GM19324 (cell line): ENCODE measurements around the gene ABCA4.
A peak's percentile ranks its signal among the peaks of the same experiment; 100 is the strongest.

Experiments
- ATAC-seq: cut with Tn5 transposase; IDR thresholded peaks from one replicate; pipeline ENCODE4 v1.9.1; 2021; ENCODE audit warnings: mild to moderate bottlenecking, moderate library complexity; ENCODE audit not compliant: unreplicated experiment, low FRiP score

Gene ABCA4

GRCh38 chr1:94084547-94084946 lies 36.4 kb downstream of the ABCA4 start:
- no peak for ATAC-seq

GRCh38 chr1:94084085-94084484 lies 36.9 kb downstream of the ABCA4 start:
- no peak for ATAC-seq

- ATAC-seq: no peak
These were observed 37.3 kb downstream of the ABCA4 start for GRCh38 chr1:94083681-94084080.

GRCh38 chr1:94081566-94082344 lies 39.2 kb downstream of the ABCA4 start:
- ATAC-seq: no peak

GRCh38 chr1:94079989-94080388 lies 41.0 kb downstream of the ABCA4 start:
- ATAC-seq: no peak

GRCh38 chr1:94079080-94079940 lies 41.6 kb downstream of the ABCA4 start:
- no peak for ATAC-seq

GRCh38 chr1:94072840-94073522 lies 48.0 kb downstream of the ABCA4 start:
- no peak for ATAC-seq

GRCh38 chr1:94071976-94072375 lies 49.0 kb downstream of the ABCA4 start:
- no peak for ATAC-seq

- no peak for ATAC-seq
These were observed 49.6 kb downstream of the ABCA4 start for GRCh38 chr1:94071391-94071790.

GRCh38 chr1:94070865-94071264 lies 50.1 kb downstream of the ABCA4 start:
- no peak for ATAC-seq

- ATAC-seq: no peak
These were observed 51.0 kb downstream of the ABCA4 start for GRCh38 chr1:94069919-94070285.

- ATAC-seq: no peak
These were observed 51.7 kb downstream of the ABCA4 start for GRCh38 chr1:94068999-94069918.

GRCh38 chr1:94068096-94068998 lies 52.6 kb downstream of the ABCA4 start:
- no peak for ATAC-seq

GRCh38 chr1:94067196-94067595 lies 53.8 kb downstream of the ABCA4 start:
- no peak for ATAC-seq

- no peak for ATAC-seq
These were observed 57.6 kb downstream of the ABCA4 start for GRCh38 chr1:94063379-94063778.

GRCh38 chr1:94061513-94062443 lies 59.2 kb downstream of the ABCA4 start:
- ATAC-seq: peak; percentile 72

- no peak for ATAC-seq
These were observed 60.2 kb downstream of the ABCA4 start for GRCh38 chr1:94060720-94061119.

- ATAC-seq: no peak
These were observed 62.2 kb downstream of the ABCA4 start for GRCh38 chr1:94058766-94059165.
